ENCODE data around the gene JOSD1. TPM values are rescaled to one million over a fixed set of nuclear protein-coding genes. Genes with fewer than 3 reads are reported as not detected.
A peak's percentile ranks its signal among the peaks of the same experiment; 100 is the strongest.

Gene JOSD1
- total RNA-seq, 2 experiments from 2014 or later: 303 to 307 TPM

DNA sequence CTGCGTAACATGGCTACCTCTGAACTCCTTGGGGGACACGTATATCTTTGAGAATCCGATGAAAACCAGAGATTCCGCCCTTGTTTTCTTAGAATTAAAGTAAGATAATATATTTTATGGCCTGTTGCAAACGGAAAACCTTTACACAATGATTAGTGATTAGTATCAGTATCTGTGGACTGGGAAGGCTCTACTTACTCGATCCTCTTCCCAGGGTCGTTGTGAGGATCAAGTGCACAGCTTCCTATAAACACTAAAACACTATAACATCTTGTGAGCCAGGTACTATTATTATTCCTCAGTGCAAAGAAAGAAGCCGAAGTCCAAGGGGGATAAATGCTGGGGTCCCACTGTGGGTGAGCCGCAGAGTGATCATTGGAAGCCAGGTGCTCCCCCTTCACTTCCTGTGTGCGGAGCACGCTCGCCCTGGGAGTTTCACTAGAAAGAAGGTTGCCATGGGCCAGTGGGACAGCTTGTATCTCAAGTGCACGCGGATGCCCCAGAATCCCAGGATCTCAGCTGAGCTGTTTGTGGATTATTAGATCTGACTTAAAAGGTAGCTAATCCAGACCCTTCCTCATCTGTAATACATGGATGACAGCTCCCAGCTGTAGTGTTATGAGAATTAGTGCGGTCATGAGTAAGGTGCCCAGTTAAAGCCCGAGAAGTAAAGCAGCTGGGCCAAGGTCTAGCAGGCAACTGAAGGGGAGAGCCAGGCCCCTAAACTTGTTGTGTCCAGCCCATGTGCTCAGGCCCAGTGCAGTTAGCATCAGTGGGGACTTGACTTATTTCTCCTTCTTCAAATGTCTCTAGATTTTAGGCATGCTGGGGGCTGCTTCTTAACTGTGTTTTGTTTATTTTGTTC, 43.5 kb downstream of the JOSD1 start:
- CTCF ChIA-PET: interaction anchor here (5.2 kb wide), 1 partner anchor 24 kb away, joined by 22 read pairs; the partner anchor contains the start of gene TOMM22
- H3K4me3 Mint-ChIP-seq: peak overlapping the region; percentile 97
- ATAC-seq (ENCODE audit: poor library complexity) (peak; percentile 25), DNase-seq (peak in 11 of 14 experiments; percentile 5 to 61 (median 22))
- H3K27ac ChIP-seq (ENCODE audit: low read depth in 1 of 2, low read length in 2 of 2): peak overlapping the region; percentile 83 to 94
- H3K27me3 Mint-ChIP-seq: no peaks in the 10 kb centered on the region
- peak overlapping the region; percentile 98 for H3K27ac Mint-ChIP-seq
- TF ChIP-seq, protein P1, sequence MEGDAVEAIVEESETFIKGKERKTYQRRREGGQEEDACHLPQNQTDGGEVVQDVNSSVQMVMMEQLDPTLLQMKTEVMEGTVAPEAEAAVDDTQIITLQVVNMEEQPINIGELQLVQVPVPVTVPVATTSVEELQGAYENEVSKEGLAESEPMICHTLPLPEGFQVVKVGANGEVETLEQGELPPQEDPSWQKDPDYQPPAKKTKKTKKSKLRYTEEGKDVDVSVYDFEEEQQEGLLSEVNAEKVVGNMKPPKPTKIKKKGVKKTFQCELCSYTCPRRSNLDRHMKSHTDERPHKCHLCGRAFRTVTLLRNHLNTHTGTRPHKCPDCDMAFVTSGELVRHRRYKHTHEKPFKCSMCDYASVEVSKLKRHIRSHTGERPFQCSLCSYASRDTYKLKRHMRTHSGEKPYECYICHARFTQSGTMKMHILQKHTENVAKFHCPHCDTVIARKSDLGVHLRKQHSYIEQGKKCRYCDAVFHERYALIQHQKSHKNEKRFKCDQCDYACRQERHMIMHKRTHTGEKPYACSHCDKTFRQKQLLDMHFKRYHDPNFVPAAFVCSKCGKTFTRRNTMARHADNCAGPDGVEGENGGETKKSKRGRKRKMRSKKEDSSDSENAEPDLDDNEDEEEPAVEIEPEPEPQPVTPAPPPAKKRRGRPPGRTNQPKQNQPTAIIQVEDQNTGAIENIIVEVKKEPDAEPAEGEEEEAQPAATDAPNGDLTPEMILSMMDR (IDR thresholded peaks at IDR 0.05): no peak
- H3K4me3 ChIP-seq (ENCODE audit: low read length): peak overlapping the region; percentile 86
- H3K9me3 ChIP-seq (ENCODE audit: control insufficient read depth in 1 of 2, insufficient read depth in 1 of 2, low read length in 2 of 2): no peaks in the 10 kb centered on the region
- no peaks in the 10 kb centered on the region for H3K36me3 ChIP-seq (ENCODE audit: insufficient read depth, low read length)
- H3K4me1 Mint-ChIP-seq (ENCODE audit: low read depth): peaks cover 23% of the 10 kb centered on the region
- H3K4me1 ChIP-seq (ENCODE audit: insufficient read depth, low read length): peaks cover 19% of the 10 kb centered on the region
- H3K27me3 ChIP-seq (ENCODE audit: control insufficient read depth in 1 of 2, insufficient read depth in 2 of 2, low read length in 2 of 2): no peaks in the 10 kb centered on the region
- peaks cover 4% of the 10 kb centered on the region for H3K36me3 Mint-ChIP-seq (ENCODE audit: low read depth)
- no peaks in the 10 kb centered on the region for H3K9me3 Mint-ChIP-seq
- intact Hi-C loops (cut with DNase I, micrococcal nuclease): loop anchor here (2.0 to 10.0 kb wide), 6 partner anchors 44 to 382 kb away; partner anchors contain the start of genes DDX17 (in 1 of the 2), DMC1 (in 1 of the 2), DNAL4 (in 1 of the 2) and GTPBP1 (in 1 of the 2)
- POLR2A ChIA-PET: interaction anchor here (0.7 to 2.8 kb wide), 8 partner anchors 8 to 186 kb away, joined by 3 to 19 read pairs (median 4); partner anchors contain the start of genes GTPBP1 and TOMM22

DNA sequence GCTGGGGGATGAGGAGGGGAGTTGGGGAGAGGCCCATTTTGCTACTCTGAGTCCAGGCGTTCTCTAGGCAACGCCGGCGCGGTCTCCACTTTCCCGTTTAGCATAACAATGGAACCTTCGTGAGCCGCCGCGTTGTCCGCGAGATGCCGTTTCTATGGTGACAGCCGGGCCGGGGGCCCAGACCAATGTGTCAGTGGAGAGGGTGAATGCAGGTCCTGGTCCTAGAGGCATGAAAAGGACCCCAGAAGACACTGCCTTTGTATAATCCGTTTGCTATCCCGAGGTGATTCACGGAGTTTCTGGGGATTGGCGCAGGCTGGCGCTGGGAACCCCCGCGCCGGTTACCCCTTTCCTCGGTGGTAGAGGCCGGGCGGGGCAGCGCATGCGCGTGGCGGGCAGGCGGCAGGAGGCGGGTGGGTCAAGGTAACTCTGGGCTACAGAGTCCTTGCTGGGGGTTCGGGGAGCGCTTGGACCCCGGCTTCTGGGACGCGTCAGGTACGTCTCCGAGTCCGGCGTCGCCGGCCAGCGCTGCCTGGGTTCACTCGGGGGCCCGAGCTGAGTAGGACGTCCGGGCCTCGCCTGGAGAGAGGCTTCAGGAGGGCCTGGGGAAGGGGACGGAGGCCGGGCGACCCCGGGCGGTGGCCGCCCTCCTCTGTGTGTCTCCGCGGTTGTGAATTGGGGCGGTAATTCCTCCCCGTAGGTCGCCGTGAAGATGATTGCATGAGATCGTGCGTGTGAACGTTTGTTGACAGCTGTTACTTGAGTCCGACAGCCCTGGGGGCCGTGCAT, 44.3 kb downstream of the JOSD1 start, which contains the start of the genes CBY1 and FAM227A:
Gene CBY1, plus strand, starts transcription at position 383 of the 789 bp plus-strand sequence. CDS start 11,417 bp downstream, outside the sequence.
Gene FAM227A, minus strand, starts transcription at position 137 of the 789 bp plus-strand sequence. CDS start 6,224 bp downstream, outside the sequence.
- Mint-ChIP-seq H3K27me3 (no peaks in the 10 kb centered on the region), H3K36me3 (ENCODE audit: low read depth) (peaks cover 4% of the 10 kb centered on the region), H3K4me3 (peak within 1 kb of the TSS; percentile 97), H3K27ac (peak within 1 kb of the TSS; percentile 98), H3K9me3 (no peaks in the 10 kb centered on the region), H3K4me1 (ENCODE audit: low read depth) (peaks cover 23% of the 10 kb centered on the region)
- Histone ChIP-seq H3K27me3 (ENCODE audit: control insufficient read depth in 1 of 2, insufficient read depth in 2 of 2, low read length in 2 of 2) (no peaks in the 10 kb centered on the region), H3K27ac (ENCODE audit: low read depth in 1 of 2, low read length in 2 of 2) (peak within 1 kb of the TSS; percentile 83 to 94), H3K4me3 (ENCODE audit: low read length) (peak within 1 kb of the TSS; percentile 86), H3K9me3 (ENCODE audit: control insufficient read depth in 1 of 2, insufficient read depth in 1 of 2, low read length in 2 of 2) (no peaks in the 10 kb centered on the region), H3K36me3 (ENCODE audit: insufficient read depth, low read length) (no peaks in the 10 kb centered on the region), H3K4me1 (ENCODE audit: insufficient read depth, low read length) (peaks cover 19% of the 10 kb centered on the region)
- ATAC-seq (ENCODE audit: poor library complexity): peak; percentile 78
- TF ChIP-seq, protein P1 (IDR thresholded peaks at IDR 0.05): no peak
- DNase-seq: peak; percentile 74 to 92 (median 82)
- POLR2A ChIA-PET: interaction anchor here (0.7 to 2.8 kb wide), 7 partner anchors 9 to 155 kb away, joined by 3 to 19 read pairs (median 5); partner anchors contain the start of genes GTPBP1 and TOMM22
- intact Hi-C loops (cut with DNase I, micrococcal nuclease): loop anchor here (1.0 to 10.0 kb wide), 8 partner anchors 25 to 382 kb away; partner anchors contain the start of genes DDX17 (in 1 of the 2), DMC1 (in 1 of the 2), DNAL4 (in 1 of the 2) and GTPBP1 (in 1 of the 2)
- CTCF ChIA-PET: interaction anchor here (5.2 kb wide), 1 partner anchor 25 kb away, joined by 22 read pairs; the partner anchor contains the start of gene TOMM22

Data from CD4-positive, alpha-beta T cell (primary cell).